Adrenal gland (tissue), 12 donors: Measurements from ENCODE around the gene KYAT1. TPM values are rescaled to one million over a fixed set of nuclear protein-coding genes. Genes with fewer than 3 reads are reported as not detected.
A peak's percentile ranks its signal among the peaks of the same experiment; 100 is the strongest.

Source experiments
- DNase-seq, 7 donors: peaks; one replicate each; pipeline ENCODE4 v3.0.0-alpha.2; 2019 to 2020
- H3K27ac ChIP-seq, 5 donors: fragments of 200-600 bp; sonication (generic) in 4 of 5; 1 replicate in 3 of 5; 2 replicates in 2 of 5; pipeline versions ENCODE4 v1.5.1 to v1.8.0; 2016 to 2020; ENCODE audit warnings: mild to moderate bottlenecking in 1 of 5
- H3K27me3 ChIP-seq: fragments of 200-600 bp; 2 replicates; pipeline ENCODE4 v1.8.0; 2021
- H3K36me3 ChIP-seq, 2 donors: fragments of 200-600 bp; replicated peaks in 1 of 2; 1 replicate in 1 of 2; 2 replicates in 1 of 2; pipeline versions ENCODE4 v1.5.1 to v1.8.0; 2018 to 2022
- H3K4me1 ChIP-seq, 2 donors: fragments of 200-600 bp; replicated peaks in 1 of 2; 1 replicate in 1 of 2; 2 replicates in 1 of 2; pipeline versions ENCODE4 v1.5.1 to v1.8.0; 2018 to 2021
- H3K4me3 ChIP-seq, 4 donors: fragments of 200-600 bp; sonication (generic) in 3 of 4; one replicate each; pipeline ENCODE4 v1.5.1; 2016 to 2018
- H3K9me3 ChIP-seq, 3 donors: fragments of 200-600 bp; sonication (generic) in 1 of 3; replicated peaks in 1 of 3; 1 replicate in 2 of 3; 2 replicates in 1 of 3; pipeline versions ENCODE4 v1.5.1 to v1.8.0; 2016 to 2021
- CTCF ChIP-seq, 6 experiments: fragments of 450-650 bp in 4 of 6; fragments of 200-600 bp in 2 of 6; sonication (generic) in 1 of 6; IDR thresholded peaks; 1 replicate in 5 of 6; 2 replicates in 1 of 6; pipeline versions ENCODE4 v1.5.1 to v1.8.0; 2016 to 2021; ENCODE audit warnings: antibody characterized with exemption in 6 of 6, mild to moderate bottlenecking in 2 of 6, moderate library complexity in 1 of 6
- POLR2A ChIP-seq, 2 donors: fragments of 450-650 bp; IDR thresholded peaks; one replicate each; pipeline ENCODE4 v1.6.1; 2017; ENCODE audit warnings: antibody characterized with exemption in 2 of 2, mild to moderate bottlenecking in 2 of 2, moderate library complexity in 1 of 2
- WGBS, 4 donors: extraction: QIAGEN DNeasy Blood & Tissue Kit in 2 of 4; methylation state at CpG; one replicate each; pipeline versions ENCODE4 v1.1.5 to v1.1.7; 2013 to 2017; 5-methylcytosine and 5-hydroxymethylcytosine counted together
- intact Hi-C, 2 donors: fragments of 100-400 bp; cut with DNase I; formaldehyde crosslinking; loops; one replicate each; pipeline versions ENCODE4 v1.14.1 to v1.15.0; 2022 to 2023
- polyA plus RNA-seq, 3 donors: library from polyadenylated mRNA; stranded (reverse); fragments of 200-250 nt in 2 of 3; fragments of 350-450 nt in 1 of 3; fragmentation: Illumina TruSeq in 1 of 3; extraction: RNeasy Lipid Tissue Mini Kit (QIAGEN cat#74804) in 1 of 3; gene quantifications; one replicate each; pipeline ENCODE4 v1.2.3, GENCODE V29; 2013 to 2014
- total RNA-seq, 9 donors: library from RNA; depleted of rRNA in 4 of 9; stranded (reverse); fragments of >200 nt in 4 of 9; fragments of 120-200 nt in 1 of 9; fragmentation: NEBNext Ultra II Directional in 1 of 9; extraction: Animal tissue kit (Norgen Biotek cat#: 25700) in 1 of 9; gene quantifications; one replicate each; pipeline versions ENCODE4 v1.1.0 to v1.2.4, GENCODE V29; 2013 to 2023
- donor health status: healthy with polysubstance abuse.
- donor health status: Bipolar disorder and iron deficiency.
- donor health status: DM: yes; HTN: yes; CAD: no.
- donor health status: DM: no; HTN: no; CAD: no.
- donor health status: DM: no; HTN: no; CAD: no.
- donor health status: DM: yes; HTN: yes; CAD: no.

Gene KYAT1
- total and polyA plus RNA-seq, 12 donors: 3.5 to 10.3 (median 7.2) TPM

- no peak for TF ChIP-seq POLR2A (IDR thresholded peaks at IDR 0.05)
- TF ChIP-seq CTCF (IDR thresholded peaks at IDR 0.05): no peak
- DNase-seq: no peak
- intact Hi-C loops: no loop called here
- no peaks in the 10 kb centered on the region for H3K4me1 ChIP-seq
- peaks cover 0 to 31% of the 10 kb centered on the region in 2 donors for H3K36me3 ChIP-seq
- no peaks in the 10 kb centered on the region for H3K27me3 ChIP-seq
- 64 to 73% (median 67%) methylated on average over 5 of the region's 5 CpGs for WGBS, 4 donors
- H3K9me3 ChIP-seq: no peaks in the 10 kb centered on the region
- H3K27ac ChIP-seq: no peak overlapping the region
- H3K4me3 ChIP-seq: no peak overlapping the region
Measured at GRCh38 chr9:128810873-128811272, 70.9 kb downstream of the KYAT1 start.

DNA sequence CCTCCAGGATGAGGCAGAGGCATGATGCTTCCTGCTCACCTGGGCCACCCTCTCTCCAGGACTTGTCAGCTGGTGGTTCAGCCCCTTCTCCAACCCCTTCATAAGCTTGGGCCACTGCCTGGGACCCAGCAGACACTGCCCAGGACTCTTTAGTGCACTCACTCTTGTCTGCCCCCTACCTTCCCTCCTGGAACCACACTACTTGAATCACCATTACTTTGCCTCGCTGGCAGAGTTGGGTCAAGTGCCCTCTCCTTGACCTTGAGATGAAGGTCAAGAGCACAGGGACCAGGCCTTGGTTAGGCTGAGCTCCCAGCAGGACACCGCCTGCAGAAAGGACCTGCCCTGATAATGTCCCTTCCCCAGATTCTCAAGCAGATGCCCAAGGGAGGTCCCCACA lies 71.9 kb downstream of the KYAT1 start:
- H3K27ac ChIP-seq: no peak overlapping the region
- H3K9me3 ChIP-seq: no peaks in the 10 kb centered on the region
- intact Hi-C loops: no loop called here
- TF ChIP-seq CTCF (IDR thresholded peaks at IDR 0.05) (peak in 1 of 6 experiments; percentile 14), POLR2A (IDR thresholded peaks at IDR 0.05) (no peak)
- no peaks in the 10 kb centered on the region for H3K27me3 ChIP-seq
- peaks cover 0 to 41% of the 10 kb centered on the region in 2 donors for H3K36me3 ChIP-seq
- no peak for DNase-seq
- no peaks in the 10 kb centered on the region for H3K4me1 ChIP-seq
- WGBS, 4 donors: 50 to 73% (median 63%) methylated on average over 1 to 2 of the region's 2 CpGs
- no peak overlapping the region for H3K4me3 ChIP-seq

- DNase-seq: no peak
- intact Hi-C loops: no loop called here
- peaks cover 0 to 49% of the 10 kb centered on the region in 2 donors for H3K36me3 ChIP-seq
- H3K4me3 ChIP-seq: no peak overlapping the region
- H3K9me3 ChIP-seq: no peaks in the 10 kb centered on the region
- no peak overlapping the region for H3K27ac ChIP-seq
- no peaks in the 10 kb centered on the region for H3K4me1 ChIP-seq
- whole genome bisulfite sequencing, 4 donors: 95 to 100% (median 96%) methylated on average over 6 to 12 of the region's 12 CpGs
- TF ChIP-seq CTCF (IDR thresholded peaks at IDR 0.05) (no peak), POLR2A (IDR thresholded peaks at IDR 0.05) (no peak)
- no peaks in the 10 kb centered on the region for H3K27me3 ChIP-seq
Measured at GRCh38 chr9:128809036-128809599, 72.6 kb downstream of the KYAT1 start.

GRCh38 chr9:128808543-128808942 lies 73.2 kb downstream of the KYAT1 start:
- TF ChIP-seq CTCF (IDR thresholded peaks at IDR 0.05): no peak
- no peak for TF ChIP-seq POLR2A (IDR thresholded peaks at IDR 0.05)
- no peak for DNase-seq
- Histone ChIP-seq H3K27me3 (no peaks in the 10 kb centered on the region), H3K36me3 (peaks cover 0 to 54% of the 10 kb centered on the region in 2 donors), H3K27ac (no peak overlapping the region), H3K4me1 (no peaks in the 10 kb centered on the region), H3K9me3 (no peaks in the 10 kb centered on the region), H3K4me3 (no peak overlapping the region)
- 74 to 96% (median 91%) methylated on average over 3 of the region's 3 CpGs for WGBS, 4 donors
- intact Hi-C loops: no loop called here
